Effector memory CD4-positive, alpha-beta T cell (primary cell): ENCODE measurements around the gene GGN.

ENCODE experiments used
- DNase-seq, 3 donors: peaks; one replicate each; pipeline ENCODE4 v3.0.0-alpha.2; 2020
- H3K27ac ChIP-seq: 2 replicates; pipeline ENCODE4 v1.7.0; 2013; ENCODE audit warnings: mild to moderate bottlenecking, low read length, moderate library complexity; ENCODE audit not compliant: insufficient read depth, poor library complexity, severe bottlenecking
- H3K27me3 ChIP-seq: replicated peaks from 2 replicates; pipeline ENCODE4 v1.7.0; 2013; ENCODE audit warnings: mild to moderate bottlenecking, low read length; ENCODE audit not compliant: insufficient read depth, control insufficient read depth, poor library complexity, severe bottlenecking
- H3K36me3 ChIP-seq: 2 replicates; pipeline ENCODE4 v1.7.0; 2013; ENCODE audit warnings: mild to moderate bottlenecking, low read length, moderate library complexity; ENCODE audit not compliant: control insufficient read depth, insufficient read depth
- H3K4me1 ChIP-seq: 2 replicates; pipeline ENCODE4 v1.7.0; 2013; ENCODE audit warnings: low read length, mild to moderate bottlenecking; ENCODE audit not compliant: control insufficient read depth, insufficient read depth, poor library complexity, severe bottlenecking
- H3K4me3 ChIP-seq: 2 replicates; pipeline ENCODE4 v1.7.0; 2013; ENCODE audit warnings: low read length, low read depth, mild to moderate bottlenecking; ENCODE audit not compliant: insufficient read depth, poor library complexity, severe bottlenecking
- H3K9me3 ChIP-seq: 2 replicates; pipeline ENCODE4 v1.7.0; 2013; ENCODE audit warnings: mild to moderate bottlenecking, low read length, moderate library complexity; ENCODE audit not compliant: control insufficient read depth

GGN gene

DNA sequence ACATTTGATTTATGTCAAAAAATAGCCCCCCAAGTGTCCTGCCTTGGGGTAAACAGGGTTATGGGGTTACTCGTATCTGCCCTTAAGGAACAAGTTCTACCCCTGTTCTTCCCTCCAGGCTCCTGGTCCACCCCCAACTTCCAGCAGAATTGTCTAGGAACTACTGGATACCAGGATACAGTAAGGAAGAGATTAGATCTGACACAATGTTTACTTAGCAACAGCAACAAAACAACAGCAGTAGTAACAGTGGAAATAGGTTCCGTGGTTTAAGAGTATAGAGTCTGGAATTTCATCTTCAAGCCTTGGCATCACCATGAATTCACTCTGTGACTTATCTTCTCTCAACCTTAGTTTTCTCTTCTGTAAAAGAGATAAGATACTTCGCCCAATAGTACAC, 13.3 kb upstream of the GGN start:
- no peak overlapping the region for H3K27ac ChIP-seq
- H3K27me3 ChIP-seq: no peaks in the 10 kb centered on the region
- no peak for DNase-seq
- no peak overlapping the region for H3K4me3 ChIP-seq
- no peaks in the 10 kb centered on the region for H3K36me3 ChIP-seq
- H3K4me1 ChIP-seq: peaks cover 7% of the 10 kb centered on the region
- H3K9me3 ChIP-seq: no peaks in the 10 kb centered on the region

DNA sequence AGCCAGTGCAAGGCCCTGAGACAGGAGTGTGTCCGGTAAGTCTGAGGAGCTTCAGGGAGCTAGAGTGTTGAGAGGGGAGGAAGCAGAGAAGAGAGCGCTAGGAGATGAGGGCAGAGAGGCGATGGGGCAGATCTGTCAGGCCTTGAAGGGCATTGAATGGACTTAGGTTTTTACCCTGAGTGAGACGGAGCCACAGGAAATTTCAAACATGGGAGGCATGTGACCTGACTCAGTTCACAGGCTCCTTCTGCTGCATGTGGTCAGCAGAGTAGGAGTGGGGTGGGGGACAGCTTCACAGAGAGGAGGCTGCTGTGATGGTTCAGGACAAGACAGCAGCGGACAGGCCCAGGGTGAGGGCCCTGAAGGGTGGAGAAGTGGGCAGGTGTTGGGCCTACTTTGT, 12.5 kb upstream of the GGN start:
- peaks cover 9% of the 10 kb centered on the region for H3K4me1 ChIP-seq

DNA sequence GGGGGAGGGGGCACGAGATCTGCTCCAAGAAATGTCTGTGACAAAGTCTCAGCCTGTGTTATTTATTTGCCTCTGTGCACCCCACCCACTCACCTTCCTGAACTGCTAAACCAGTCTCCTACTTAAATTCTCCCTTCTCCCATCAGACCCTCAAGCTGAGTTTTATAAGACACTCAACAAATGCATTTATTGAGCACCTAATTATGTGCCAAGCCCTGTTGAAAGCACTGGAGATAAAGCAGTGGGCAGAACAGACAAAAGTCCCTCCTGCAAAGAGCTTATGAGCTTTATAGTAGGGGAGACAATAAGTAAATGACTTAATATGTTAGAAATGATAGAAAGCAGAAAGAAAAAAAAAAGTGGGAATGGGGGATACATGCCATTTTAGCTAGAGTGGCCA, 11.7 kb upstream of the GGN start:
- Histone ChIP-seq H3K4me3 (no peak overlapping the region), H3K4me1 (peaks cover 16% of the 10 kb centered on the region), H3K27ac (no peak overlapping the region), H3K27me3 (no peaks in the 10 kb centered on the region), H3K36me3 (no peaks in the 10 kb centered on the region), H3K9me3 (no peaks in the 10 kb centered on the region)
- no peak for DNase-seq

More for the DNA sequence above, 12.5 kb upstream of the GGN start:
- Histone ChIP-seq H3K36me3 (no peaks in the 10 kb centered on the region), H3K27me3 (no peaks in the 10 kb centered on the region), H3K4me3 (no peak overlapping the region), H3K27ac (no peak overlapping the region), H3K9me3 (no peaks in the 10 kb centered on the region)
- no peak for DNase-seq

DNA sequence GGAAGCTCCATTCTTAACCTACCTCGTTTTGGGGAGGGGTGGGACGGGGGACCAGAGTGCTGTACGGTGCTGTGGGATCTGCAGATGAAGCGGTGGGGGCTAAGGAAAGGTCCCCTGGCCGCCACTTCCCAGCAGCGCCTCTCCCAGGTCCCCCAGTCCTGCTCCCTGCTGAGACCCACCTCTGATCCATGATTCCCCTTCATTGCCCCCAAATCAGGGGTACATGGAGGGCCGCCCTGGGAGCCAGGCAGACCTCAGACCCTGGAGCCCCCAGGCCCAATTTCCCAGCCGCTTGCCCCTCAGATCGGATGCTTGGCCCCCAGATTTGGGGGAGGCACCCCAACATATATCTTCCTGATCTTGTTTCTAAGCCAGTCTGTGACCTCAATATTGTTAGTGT, 11.2 kb upstream of the GGN start:
- H3K27ac ChIP-seq: no peak overlapping the region
- no peak for DNase-seq
- H3K4me3 ChIP-seq: no peak overlapping the region
- H3K27me3 ChIP-seq: no peaks in the 10 kb centered on the region
- H3K4me1 ChIP-seq: peaks cover 13% of the 10 kb centered on the region
- no peaks in the 10 kb centered on the region for H3K36me3 ChIP-seq
- no peaks in the 10 kb centered on the region for H3K9me3 ChIP-seq

DNA sequence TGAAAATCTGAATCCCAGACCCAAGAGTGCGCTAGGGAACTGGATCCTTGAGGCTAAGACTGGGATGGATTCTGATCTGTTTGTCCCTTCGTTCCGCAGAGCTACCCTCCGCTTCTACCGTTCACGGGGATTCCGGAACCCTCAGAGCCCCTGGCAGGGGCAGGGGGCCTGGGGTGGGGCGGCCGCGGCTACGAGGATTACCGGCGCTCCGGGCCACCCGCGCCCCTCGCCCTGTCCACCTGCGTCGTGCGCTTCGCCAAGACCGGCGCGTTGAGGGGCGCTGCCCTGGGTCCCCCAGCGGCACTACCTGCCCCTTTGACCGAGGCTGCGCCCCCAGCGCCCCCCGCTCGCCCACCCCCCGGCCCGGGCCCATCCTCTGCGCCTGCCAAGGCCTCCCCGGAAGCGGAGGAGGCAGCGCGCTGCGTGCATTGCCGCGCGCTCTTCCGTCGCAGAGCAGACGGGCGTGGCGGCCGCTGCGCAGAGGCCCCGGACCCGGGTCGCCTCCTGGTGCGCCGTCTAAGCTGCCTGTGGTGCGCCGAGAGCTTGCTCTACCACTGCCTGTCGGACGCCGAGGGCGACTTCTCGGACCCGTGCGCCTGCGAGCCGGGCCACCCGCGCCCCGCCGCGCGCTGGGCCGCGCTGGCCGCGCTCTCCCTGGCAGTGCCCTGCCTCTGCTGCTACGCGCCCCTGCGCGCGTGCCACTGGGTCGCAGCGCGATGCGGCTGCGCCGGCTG, 7.7 kb upstream of the GGN start:
- peak overlapping the region; percentile 25 for H3K27ac ChIP-seq

DNA sequence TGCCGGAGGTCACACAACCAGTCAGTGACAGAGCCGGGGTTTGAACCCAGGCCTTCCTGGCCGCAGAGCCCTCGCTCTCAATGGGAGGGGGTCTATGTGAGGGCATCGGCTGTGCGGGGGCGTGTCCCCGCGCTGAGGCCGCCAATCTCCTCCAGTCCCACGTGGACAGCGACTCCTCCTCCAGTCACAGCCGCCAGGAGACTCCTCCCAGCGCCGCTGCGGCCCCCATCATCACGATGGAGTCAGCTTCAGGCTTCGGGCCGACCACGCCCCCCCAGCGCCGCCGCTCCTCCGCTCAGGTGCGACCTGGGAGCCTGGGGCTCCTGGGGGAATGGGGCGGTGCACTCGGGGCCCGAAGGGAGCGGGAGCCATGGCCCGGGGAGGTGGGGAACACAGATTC, 6.7 kb upstream of the GGN start:
- peak; percentile 48 to 51 (median 50) for DNase-seq
- no peaks in the 10 kb centered on the region for H3K27me3 ChIP-seq
- no peak overlapping the region for H3K27ac ChIP-seq
- H3K4me3 ChIP-seq: peak overlapping the region; percentile 53
- peaks cover 11% of the 10 kb centered on the region for H3K4me1 ChIP-seq
- H3K36me3 ChIP-seq: no peaks in the 10 kb centered on the region
- no peaks in the 10 kb centered on the region for H3K9me3 ChIP-seq

More for the DNA sequence above, 7.7 kb upstream of the GGN start:
- DNase-seq: no peak
- Histone ChIP-seq H3K36me3 (no peaks in the 10 kb centered on the region), H3K4me1 (peaks cover 11% of the 10 kb centered on the region), H3K4me3 (peak overlapping the region; percentile 53), H3K9me3 (no peaks in the 10 kb centered on the region), H3K27me3 (no peaks in the 10 kb centered on the region)

DNA sequence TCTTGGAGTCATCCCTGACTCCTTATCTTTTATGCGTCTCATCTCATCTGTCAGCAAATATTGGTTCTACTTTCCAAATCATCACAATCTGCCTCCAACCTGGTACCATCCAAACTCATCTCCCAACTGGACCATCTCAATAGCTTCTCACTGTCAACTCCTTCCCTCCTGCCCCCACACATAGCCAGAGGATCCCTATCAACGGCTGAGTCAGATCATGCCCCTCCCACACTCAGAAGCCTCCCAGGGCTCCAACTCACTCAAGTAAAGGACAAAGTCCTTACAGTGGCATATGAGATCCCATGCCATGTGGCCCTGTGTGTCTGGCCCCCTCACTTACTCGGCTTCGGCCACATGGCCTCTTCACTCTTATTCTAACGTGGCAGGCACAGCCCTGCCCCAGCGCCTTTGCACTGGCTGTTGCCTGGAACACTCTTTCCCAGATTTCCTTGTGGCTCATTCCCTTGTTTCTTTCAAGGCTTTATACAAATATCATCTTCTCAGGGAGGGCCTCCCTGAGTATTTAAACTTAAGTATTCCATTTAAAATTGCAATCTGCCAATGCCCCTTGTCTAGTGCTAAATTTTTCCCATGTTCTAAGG, 5.0 kb upstream of the GGN start:
- Histone ChIP-seq H3K4me3 (no peak overlapping the region), H3K27me3 (no peaks in the 10 kb centered on the region), H3K4me1 (peaks cover 24% of the 10 kb centered on the region), H3K9me3 (no peaks in the 10 kb centered on the region), H3K36me3 (no peaks in the 10 kb centered on the region), H3K27ac (no peak overlapping the region)
- no peak for DNase-seq

DNA sequence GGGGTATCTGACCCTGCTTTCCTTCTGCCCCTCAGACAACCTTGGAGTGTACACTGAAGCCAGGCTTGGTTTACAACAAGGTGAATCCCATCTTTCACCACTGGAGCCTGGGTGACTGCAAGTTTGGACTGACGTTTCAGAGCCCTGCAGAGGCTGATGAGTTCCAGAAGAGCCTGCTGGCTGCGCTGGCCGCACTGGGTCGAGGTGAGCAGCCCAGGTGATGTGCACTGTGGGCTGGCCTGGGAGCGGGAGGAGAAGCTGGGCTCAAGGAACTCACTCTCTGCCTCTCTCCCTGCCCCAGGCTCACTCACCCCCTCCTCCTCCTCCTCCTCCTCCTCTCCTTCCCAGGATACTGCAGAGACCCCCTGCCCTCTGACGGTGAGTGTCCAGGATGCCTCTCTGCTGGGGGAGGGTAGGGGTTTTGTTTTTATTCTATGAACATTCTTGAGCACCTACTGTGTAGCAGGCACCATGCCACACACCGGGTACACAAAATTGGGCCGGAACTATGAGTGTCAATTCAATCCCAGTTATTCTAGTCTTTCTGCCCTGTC, 4.2 kb upstream of the GGN start:
- Histone ChIP-seq H3K27me3 (no peaks in the 10 kb centered on the region), H3K27ac (no peak overlapping the region), H3K9me3 (no peaks in the 10 kb centered on the region), H3K36me3 (no peaks in the 10 kb centered on the region), H3K4me3 (no peak overlapping the region), H3K4me1 (peaks cover 32% of the 10 kb centered on the region)
- no peak for DNase-seq

DNA sequence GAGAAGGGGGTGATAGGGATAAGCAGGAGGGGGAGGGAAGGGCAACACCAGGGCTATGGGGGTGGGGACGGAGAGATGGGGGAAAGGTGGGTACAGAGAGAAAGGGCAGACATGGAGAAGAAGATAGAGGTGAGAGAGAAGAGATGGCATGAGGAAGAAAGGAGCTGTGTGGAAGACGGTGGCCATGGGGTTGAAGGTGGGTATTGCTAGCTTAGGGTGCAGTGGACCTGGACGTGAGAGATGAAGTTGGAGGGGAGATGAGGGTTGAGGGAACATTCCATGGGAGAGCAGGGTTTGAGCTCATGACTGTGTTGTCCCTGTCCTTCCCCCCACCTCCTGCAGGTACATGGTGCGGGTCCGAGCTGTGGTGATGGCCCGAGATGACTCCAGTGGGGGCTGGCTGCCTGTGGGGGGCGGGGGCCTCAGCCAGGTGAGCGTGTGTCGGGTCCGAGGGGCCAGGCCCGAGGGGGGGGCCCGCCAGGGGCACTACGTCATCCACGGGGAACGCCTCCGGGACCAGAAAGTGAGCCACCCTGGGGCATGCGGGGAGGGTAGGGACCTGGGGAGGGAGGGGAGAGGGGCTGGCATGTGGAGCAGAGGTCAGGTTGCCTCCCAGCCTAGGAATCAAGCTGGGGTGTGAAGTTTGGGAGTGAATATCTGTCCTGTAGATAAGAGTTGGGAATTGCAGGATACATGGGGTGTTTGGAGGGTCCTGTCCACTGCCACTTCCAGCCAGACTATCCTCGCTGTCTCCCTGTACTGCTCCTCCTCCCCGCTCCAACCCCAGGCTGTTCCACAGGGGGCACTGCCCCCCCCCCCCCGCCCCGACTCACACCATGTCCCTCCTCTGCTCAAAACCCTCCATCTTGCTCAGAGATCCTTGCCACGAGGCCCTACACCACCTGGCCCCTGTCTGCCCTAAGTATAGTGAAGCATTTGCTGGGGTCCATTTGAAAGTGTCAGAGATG, 2.4 kb upstream of the GGN start:
- Histone ChIP-seq H3K27ac (no peak overlapping the region), H3K9me3 (no peaks in the 10 kb centered on the region), H3K27me3 (no peaks in the 10 kb centered on the region), H3K4me3 (no peak overlapping the region), H3K36me3 (no peaks in the 10 kb centered on the region), H3K4me1 (peaks cover 41% of the 10 kb centered on the region)
- DNase-seq: no peak
